ENCODE measurements around the gene TLNRD1. TPM values are rescaled to one million over a fixed set of nuclear protein-coding genes. Genes with fewer than 3 reads are reported as not detected.

TLNRD1 gene
- total and polyA plus RNA-seq, 3 experiments from 2014 or later = 6.3 to 38.6 (median 35.9) TPM

GRCh38 chr15:81024936-81025335 lies 24.2 kb downstream of the TLNRD1 start:
- no peak overlapping the region for H3K27ac ChIP-seq (ENCODE audit: low read depth, low read length)
- no peak overlapping the region for H3K27ac Mint-ChIP-seq
- peaks cover 0 to 4% (median 0%) of the 10 kb centered on the region in 5 donors for H3K9me3 Mint-ChIP-seq
- H3K36me3 Mint-ChIP-seq = peaks cover 0 to 7% (median 4%) of the 10 kb centered on the region in 3 donors
- POLR2A ChIA-PET = no interaction called here
- no peak for DNase-seq
- peaks cover 7 to 10% of the 10 kb centered on the region in 2 donors for H3K27me3 Mint-ChIP-seq
- no peaks in the 10 kb centered on the region for H3K27me3 ChIP-seq (ENCODE audit: insufficient read depth, low read length, poor library complexity, severe bottlenecking)
- no peaks in the 10 kb centered on the region for H3K36me3 ChIP-seq (ENCODE audit: insufficient read depth, low read length)
- no peak overlapping the region for H3K4me3 ChIP-seq (ENCODE audit: low read length)
- no peaks in the 10 kb centered on the region for H3K9me3 ChIP-seq (ENCODE audit: low read length)
- no peaks in the 10 kb centered on the region for H3K4me1 ChIP-seq (ENCODE audit: insufficient read depth, low read length)
- CTCF ChIA-PET = no interaction called here
- H3K4me3 Mint-ChIP-seq = no peak overlapping the region
- peaks cover 10 to 15% (median 13%) of the 10 kb centered on the region in 3 donors for H3K4me1 Mint-ChIP-seq

GRCh38 chr15:81025721-81026370 lies 25.1 kb downstream of the TLNRD1 start:
- Histone ChIP-seq H3K36me3 (ENCODE audit: insufficient read depth, low read length) (no peaks in the 10 kb centered on the region), H3K27me3 (ENCODE audit: insufficient read depth, low read length, poor library complexity, severe bottlenecking) (no peaks in the 10 kb centered on the region), H3K4me1 (ENCODE audit: insufficient read depth, low read length) (no peaks in the 10 kb centered on the region), H3K27ac (ENCODE audit: low read depth, low read length) (no peak overlapping the region), H3K4me3 (ENCODE audit: low read length) (no peak overlapping the region), H3K9me3 (ENCODE audit: low read length) (no peaks in the 10 kb centered on the region)
- peaks cover 10 to 15% (median 13%) of the 10 kb centered on the region in 3 donors for H3K4me1 Mint-ChIP-seq
- POLR2A ChIA-PET = no interaction called here
- H3K9me3 Mint-ChIP-seq = peaks cover 0 to 4% (median 0%) of the 10 kb centered on the region in 5 donors
- no peak overlapping the region for H3K4me3 Mint-ChIP-seq
- DNase-seq = no peak
- H3K27ac Mint-ChIP-seq = no peak overlapping the region
- CTCF ChIA-PET = no interaction called here
- peaks cover 0 to 11% (median 9%) of the 10 kb centered on the region in 3 donors for H3K36me3 Mint-ChIP-seq
- H3K27me3 Mint-ChIP-seq = peaks cover 12 to 14% of the 10 kb centered on the region in 2 donors

- DNase-seq = no peak
- Histone ChIP-seq H3K9me3 (ENCODE audit: low read length) (no peaks in the 10 kb centered on the region), H3K4me1 (ENCODE audit: insufficient read depth, low read length) (no peaks in the 10 kb centered on the region), H3K36me3 (ENCODE audit: insufficient read depth, low read length) (no peaks in the 10 kb centered on the region), H3K27me3 (ENCODE audit: insufficient read depth, low read length, poor library complexity, severe bottlenecking) (no peaks in the 10 kb centered on the region), H3K27ac (ENCODE audit: low read depth, low read length) (no peak overlapping the region), H3K4me3 (ENCODE audit: low read length) (no peak overlapping the region)
- peaks cover 0 to 18% (median 9%) of the 10 kb centered on the region in 3 donors for H3K36me3 Mint-ChIP-seq
- CTCF ChIA-PET = no interaction called here
- no peak overlapping the region for H3K4me3 Mint-ChIP-seq
- H3K4me1 Mint-ChIP-seq = peaks cover 10 to 15% (median 13%) of the 10 kb centered on the region in 3 donors
- POLR2A ChIA-PET = no interaction called here
- H3K27ac Mint-ChIP-seq = no peak overlapping the region
- peaks cover 0 to 6% (median 0%) of the 10 kb centered on the region in 5 donors for H3K9me3 Mint-ChIP-seq
- peaks cover 13 to 19% of the 10 kb centered on the region in 2 donors for H3K27me3 Mint-ChIP-seq
These were observed 26.3 kb downstream of the TLNRD1 start for GRCh38 chr15:81026836-81027599.

GRCh38 chr15:81029414-81030300 lies 28.9 kb downstream of the TLNRD1 start:
- POLR2A ChIA-PET = no interaction called here
- peaks cover 11 to 16% of the 10 kb centered on the region in 2 donors for H3K27me3 Mint-ChIP-seq

GRCh38 chr15:81030301-81030750 lies 29.6 kb downstream of the TLNRD1 start:
- Mint-ChIP-seq H3K27ac (no peak overlapping the region), H3K4me1 (peaks cover 0 to 6% (median 5%) of the 10 kb centered on the region in 3 donors), H3K9me3 (peaks cover 0 to 6% (median 0%) of the 10 kb centered on the region in 5 donors), H3K27me3 (peaks cover 11 to 16% of the 10 kb centered on the region in 2 donors), H3K4me3 (no peak overlapping the region), H3K36me3 (peaks cover 0 to 18% (median 9%) of the 10 kb centered on the region in 3 donors)
- ChIA-PET CTCF (no interaction called here), POLR2A (no interaction called here)
- no peaks in the 10 kb centered on the region for H3K36me3 ChIP-seq (ENCODE audit: insufficient read depth, low read length)
- no peaks in the 10 kb centered on the region for H3K4me1 ChIP-seq (ENCODE audit: insufficient read depth, low read length)
- H3K27ac ChIP-seq (ENCODE audit: low read depth, low read length) = no peak overlapping the region
- DNase-seq = no peak
- H3K4me3 ChIP-seq (ENCODE audit: low read length) = no peak overlapping the region
- H3K9me3 ChIP-seq (ENCODE audit: low read length) = no peaks in the 10 kb centered on the region
- no peaks in the 10 kb centered on the region for H3K27me3 ChIP-seq (ENCODE audit: insufficient read depth, low read length, poor library complexity, severe bottlenecking)

More at GRCh38 chr15:81029414-81030300, 28.9 kb downstream of the TLNRD1 start:
- no peak overlapping the region for H3K4me3 Mint-ChIP-seq
- H3K36me3 ChIP-seq (ENCODE audit: insufficient read depth, low read length) = no peaks in the 10 kb centered on the region
- peaks cover 0 to 6% (median 0%) of the 10 kb centered on the region in 5 donors for H3K9me3 Mint-ChIP-seq
- no peak for DNase-seq
- H3K4me1 ChIP-seq (ENCODE audit: insufficient read depth, low read length) = no peaks in the 10 kb centered on the region
- no peaks in the 10 kb centered on the region for H3K9me3 ChIP-seq (ENCODE audit: low read length)
- CTCF ChIA-PET = no interaction called here
- H3K27ac ChIP-seq (ENCODE audit: low read depth, low read length) = no peak overlapping the region
- H3K27me3 ChIP-seq (ENCODE audit: insufficient read depth, low read length, poor library complexity, severe bottlenecking) = no peaks in the 10 kb centered on the region
- no peak overlapping the region for H3K4me3 ChIP-seq (ENCODE audit: low read length)
- no peak overlapping the region for H3K27ac Mint-ChIP-seq
- H3K4me1 Mint-ChIP-seq = peaks cover 0 to 6% (median 5%) of the 10 kb centered on the region in 3 donors
- H3K36me3 Mint-ChIP-seq = peaks cover 0 to 18% (median 9%) of the 10 kb centered on the region in 3 donors

GRCh38 chr15:81031203-81031602 lies 30.5 kb downstream of the TLNRD1 start:
- Mint-ChIP-seq H3K27ac (no peak overlapping the region), H3K27me3 (peaks cover 11 to 16% of the 10 kb centered on the region in 2 donors), H3K9me3 (peaks cover 0 to 6% (median 0%) of the 10 kb centered on the region in 5 donors), H3K4me1 (peaks cover 0 to 6% (median 5%) of the 10 kb centered on the region in 3 donors), H3K36me3 (peaks cover 0 to 18% (median 9%) of the 10 kb centered on the region in 3 donors), H3K4me3 (no peak overlapping the region)
- Histone ChIP-seq H3K27ac (ENCODE audit: low read depth, low read length) (no peak overlapping the region), H3K27me3 (ENCODE audit: insufficient read depth, low read length, poor library complexity, severe bottlenecking) (no peaks in the 10 kb centered on the region), H3K4me1 (ENCODE audit: insufficient read depth, low read length) (no peaks in the 10 kb centered on the region), H3K9me3 (ENCODE audit: low read length) (no peaks in the 10 kb centered on the region), H3K4me3 (ENCODE audit: low read length) (no peak overlapping the region), H3K36me3 (ENCODE audit: insufficient read depth, low read length) (no peaks in the 10 kb centered on the region)
- ChIA-PET CTCF (no interaction called here), POLR2A (no interaction called here)
- DNase-seq = no peak

GRCh38 chr15:81032355-81032754 lies 31.6 kb downstream of the TLNRD1 start:
- Histone ChIP-seq H3K4me1 (ENCODE audit: insufficient read depth, low read length) (no peaks in the 10 kb centered on the region), H3K4me3 (ENCODE audit: low read length) (no peak overlapping the region), H3K27ac (ENCODE audit: low read depth, low read length) (no peak overlapping the region), H3K36me3 (ENCODE audit: insufficient read depth, low read length) (no peaks in the 10 kb centered on the region), H3K27me3 (ENCODE audit: insufficient read depth, low read length, poor library complexity, severe bottlenecking) (no peaks in the 10 kb centered on the region), H3K9me3 (ENCODE audit: low read length) (no peaks in the 10 kb centered on the region)
- Mint-ChIP-seq H3K9me3 (peaks cover 0 to 6% (median 0%) of the 10 kb centered on the region in 5 donors), H3K27me3 (peaks cover 11 to 16% of the 10 kb centered on the region in 2 donors), H3K27ac (no peak overlapping the region), H3K4me3 (no peak overlapping the region), H3K4me1 (peaks cover 0 to 6% (median 5%) of the 10 kb centered on the region in 3 donors), H3K36me3 (peaks cover 0 to 18% (median 9%) of the 10 kb centered on the region in 3 donors)
- ChIA-PET POLR2A (no interaction called here), CTCF (no interaction called here)
- no peak for DNase-seq
